HG03175 (cell line): ENCODE results near the gene GSTA2.
"Not testable (repeated sequence)": the region's sequence is repeated elsewhere in the genome, so short reads cannot be mapped to it uniquely, and the experiment has no call there.

Experiments
- ATAC-seq: cut with Tn5 transposase; IDR thresholded peaks from one replicate; pipeline ENCODE4 v1.9.1; 2021; ENCODE audit warnings: mild to moderate bottlenecking, moderate library complexity; ENCODE audit not compliant: unreplicated experiment

The GSTA2 gene

DNA sequence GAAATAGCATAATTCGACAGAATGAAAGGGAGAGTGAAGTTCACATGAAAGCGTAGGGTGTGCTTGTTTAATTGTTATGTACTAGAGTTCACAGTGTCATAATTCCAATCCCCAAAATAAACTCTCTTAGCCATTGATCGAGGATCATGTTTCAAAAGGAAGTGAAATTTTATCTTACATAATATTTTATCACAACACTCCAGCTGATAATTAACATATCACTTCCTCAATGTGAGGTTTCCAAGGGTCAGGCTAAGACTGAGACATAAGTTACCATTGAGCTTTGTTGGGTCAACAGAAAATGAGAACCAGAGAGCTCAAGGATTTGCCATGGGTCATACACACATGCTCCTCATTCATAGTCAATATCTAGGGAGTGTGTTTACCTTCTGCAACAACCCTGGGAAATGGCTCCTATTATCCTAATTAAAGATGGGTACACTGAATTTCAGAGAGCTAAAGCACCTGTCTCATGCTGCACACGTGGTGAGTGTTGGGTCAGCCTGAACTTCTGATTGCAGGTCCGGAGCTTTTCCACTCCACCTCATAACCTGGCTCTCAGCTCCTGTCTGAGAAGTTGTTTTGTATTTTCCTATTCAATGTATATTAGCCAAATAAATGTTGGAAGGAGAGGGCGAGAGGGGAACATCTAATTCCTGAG lies 3.0 kb downstream of the GSTA2 start:
- no peak for ATAC-seq

DNA sequence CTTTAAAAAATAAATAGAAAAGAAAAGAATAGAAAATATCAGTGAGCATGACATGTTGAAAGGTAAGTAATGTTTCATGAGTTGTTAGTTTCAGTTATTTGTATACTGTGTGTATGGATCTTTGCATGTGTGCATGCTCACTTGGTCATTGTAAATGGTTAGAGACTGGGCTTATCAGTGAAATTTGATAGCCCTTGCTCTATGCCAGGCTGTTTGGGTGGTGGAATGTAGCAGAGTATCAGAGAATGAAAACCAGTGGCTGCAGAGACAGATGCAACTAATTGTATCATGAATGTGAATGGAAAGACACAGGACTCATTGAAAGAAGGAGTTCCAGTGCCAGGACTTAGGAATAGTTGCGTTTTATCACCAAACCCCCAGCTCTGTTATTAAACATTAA lies 4.2 kb downstream of the GSTA2 start:
- ATAC-seq: no peak

- ATAC-seq: not testable (repeated sequence)
Measured at GRCh38 chr6:52757651-52758338, 5.5 kb downstream of the GSTA2 start.

DNA sequence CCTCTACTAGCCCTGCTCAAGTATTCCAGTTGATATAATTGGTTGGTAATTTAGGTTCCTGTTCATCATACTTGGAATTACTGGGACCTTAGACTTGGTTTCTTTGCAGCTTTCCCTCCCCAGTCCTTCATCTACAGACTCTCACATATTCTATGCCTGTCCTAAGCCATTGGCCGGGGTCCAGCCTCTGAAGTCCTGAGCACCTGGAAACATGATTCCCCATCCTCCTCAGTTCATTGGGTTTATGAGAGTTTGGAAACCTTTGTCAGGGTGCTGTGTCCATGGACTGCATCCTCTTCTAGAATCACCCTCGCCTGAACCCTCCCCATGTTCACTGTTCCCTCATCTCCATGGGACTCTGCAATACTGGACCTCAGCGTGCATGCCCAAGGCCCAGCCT lies 8.8 kb downstream of the GSTA2 start:
- no peak for ATAC-seq

DNA sequence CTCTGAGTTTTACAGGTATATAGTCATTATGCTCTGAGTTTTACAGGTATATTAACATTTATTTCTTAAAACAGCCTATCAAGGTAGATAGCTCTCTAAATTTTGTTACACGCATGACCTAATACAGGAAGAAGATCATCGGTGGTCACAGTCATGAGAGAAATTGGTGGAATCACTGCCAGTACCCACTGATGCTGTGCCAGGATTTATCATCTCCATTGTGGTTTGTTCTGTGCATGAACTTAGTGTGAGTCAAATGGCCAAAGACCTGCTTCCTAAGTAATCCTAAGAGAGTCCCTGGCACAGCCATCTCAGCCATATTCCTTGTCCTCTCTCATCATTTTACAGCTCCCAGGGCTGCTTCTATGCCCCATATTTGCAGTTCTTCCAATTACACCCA lies 10.1 kb downstream of the GSTA2 start:
- not testable (repeated sequence) for ATAC-seq

DNA sequence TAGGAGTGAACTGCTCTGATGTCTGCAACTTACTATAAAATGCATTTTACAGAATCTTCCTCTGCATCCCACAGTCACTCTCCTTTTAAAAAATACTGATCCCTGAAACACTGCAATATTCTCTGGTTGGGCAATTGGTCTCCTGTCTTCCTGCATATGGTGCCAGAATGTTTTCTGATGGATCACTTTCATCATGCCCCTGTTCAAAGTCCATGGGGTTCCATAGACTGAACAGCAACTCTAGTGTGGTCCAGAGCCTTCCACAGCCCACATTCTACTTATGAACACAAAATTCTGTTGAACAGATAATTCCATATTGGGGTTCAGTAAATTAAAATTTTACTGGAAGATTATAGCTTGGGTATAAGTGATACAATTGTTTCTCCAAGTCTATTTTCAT lies 11.0 kb downstream of the GSTA2 start:
- ATAC-seq: no peak

- ATAC-seq: no peak
Measured at GRCh38 chr6:52749556-52750152, 13.6 kb downstream of the GSTA2 start.

DNA sequence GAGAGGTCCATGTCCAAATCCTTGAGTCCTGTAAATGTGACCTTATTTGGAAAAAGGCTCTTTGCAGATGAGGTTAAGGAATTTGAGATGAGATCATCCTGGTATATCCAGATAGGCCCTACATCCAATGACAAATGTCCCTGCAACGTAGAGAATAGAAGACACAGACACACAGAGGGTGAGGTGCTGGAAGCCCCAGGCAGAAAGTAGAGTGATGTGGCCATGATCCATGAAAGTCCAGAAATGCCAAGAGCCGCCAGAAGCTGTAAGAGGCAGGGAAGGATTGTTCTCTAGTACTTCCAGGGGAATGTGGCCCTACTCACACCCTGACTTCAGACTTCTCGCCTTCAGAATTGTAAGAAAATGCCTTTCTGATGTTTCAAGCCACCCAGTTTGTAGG lies 16.0 kb downstream of the GSTA2 start:
- not testable (repeated sequence) for ATAC-seq

- ATAC-seq: no peak
Measured at GRCh38 chr6:52746213-52746612, 17.1 kb downstream of the GSTA2 start.

GRCh38 chr6:52745764-52746201 lies 17.5 kb downstream of the GSTA2 start:
- ATAC-seq: no peak

- ATAC-seq: no peak
Measured at GRCh38 chr6:52741872-52742271, 21.4 kb downstream of the GSTA2 start.

GRCh38 chr6:52739627-52740026 lies 23.6 kb downstream of the GSTA2 start:
- ATAC-seq: no peak

- no peak for ATAC-seq
Measured at GRCh38 chr6:52739134-52739533, 24.1 kb downstream of the GSTA2 start.

DNA sequence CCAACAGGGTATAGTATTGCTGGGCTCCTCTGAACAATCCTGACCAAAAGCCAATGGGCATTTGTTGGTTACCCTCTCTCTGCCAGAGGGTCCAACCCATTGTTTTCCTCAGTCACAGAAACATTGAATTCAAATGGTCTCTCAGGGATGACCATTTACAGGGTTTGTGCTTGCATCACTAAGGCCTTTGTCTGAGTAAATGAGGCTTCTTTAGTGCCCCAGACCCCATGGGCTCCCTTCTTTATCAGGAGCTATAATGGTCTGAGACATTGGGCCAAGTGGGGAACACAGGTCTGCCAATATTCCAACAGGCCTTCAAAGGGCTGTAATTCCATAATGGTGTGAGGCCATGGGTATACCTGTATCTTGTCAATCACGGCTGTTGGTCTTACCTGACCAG lies 27.1 kb downstream of the GSTA2 start:
- no peak for ATAC-seq

- ATAC-seq: no peak
Measured at GRCh38 chr6:52735071-52735470, 28.2 kb downstream of the GSTA2 start.

GRCh38 chr6:52734072-52734471 lies 29.2 kb downstream of the GSTA2 start:
- no peak for ATAC-seq

DNA sequence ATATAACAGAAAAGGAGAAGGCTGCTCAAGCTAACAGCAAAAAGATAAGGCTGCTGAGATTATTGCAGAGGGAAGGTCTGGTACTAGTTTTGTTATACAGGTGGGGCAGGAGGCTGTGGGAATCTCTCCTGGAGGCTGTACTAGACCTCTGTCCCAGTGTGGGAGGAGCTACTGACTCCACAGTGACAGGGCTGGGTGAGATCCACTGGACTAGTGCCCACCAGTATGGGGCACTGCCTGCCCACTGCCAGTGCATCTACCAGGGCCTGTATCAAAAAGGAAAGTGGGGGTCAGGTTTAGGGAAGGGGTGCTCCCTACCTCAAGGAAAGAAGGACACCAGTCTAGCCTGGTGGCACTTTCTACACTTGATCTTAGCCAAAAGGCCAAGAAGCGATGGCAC lies 30.1 kb downstream of the GSTA2 start:
- ATAC-seq: no peak

DNA sequence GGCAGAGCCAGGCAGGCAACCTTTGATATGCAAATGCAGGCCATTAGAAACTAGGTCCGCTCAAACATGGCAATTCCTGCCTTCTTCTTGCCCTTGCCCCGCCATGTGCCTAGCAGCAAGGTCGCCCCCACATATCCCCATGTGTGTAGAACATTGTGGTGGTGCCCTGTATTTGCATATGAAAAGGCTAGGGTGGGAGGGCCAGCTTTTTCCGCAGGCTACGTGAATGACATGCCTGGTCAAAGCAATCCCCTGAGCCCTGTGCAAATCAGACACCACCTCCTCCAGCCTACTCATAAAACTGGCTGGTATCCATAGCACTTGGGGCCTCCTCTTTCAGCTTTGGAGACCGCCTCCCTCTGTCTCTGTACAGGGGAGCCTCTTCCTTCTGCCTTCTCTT lies 31.6 kb downstream of the GSTA2 start:
- ATAC-seq: no peak

GRCh38 chr6:52729576-52729975 lies 33.7 kb downstream of the GSTA2 start:
- ATAC-seq: no peak

DNA sequence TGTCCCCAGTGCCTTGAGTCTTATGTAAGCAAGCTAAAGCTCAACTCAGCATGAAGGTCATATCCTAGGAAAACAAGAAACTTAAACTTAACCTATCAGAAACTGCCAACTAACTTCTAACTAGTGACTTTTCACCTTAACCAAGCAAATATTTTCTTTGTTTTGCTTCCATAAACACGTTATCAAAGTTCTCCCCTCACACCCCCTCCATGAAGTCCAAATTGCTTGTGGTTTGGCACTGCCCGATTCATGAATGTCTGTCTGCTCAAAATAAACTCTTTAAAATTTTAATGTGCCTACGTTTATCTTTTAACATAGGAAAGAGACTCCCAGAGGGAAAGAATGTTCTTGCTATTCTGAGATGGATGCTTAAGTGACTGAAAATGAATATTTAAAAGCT lies 34.9 kb downstream of the GSTA2 start:
- ATAC-seq: no peak

DNA sequence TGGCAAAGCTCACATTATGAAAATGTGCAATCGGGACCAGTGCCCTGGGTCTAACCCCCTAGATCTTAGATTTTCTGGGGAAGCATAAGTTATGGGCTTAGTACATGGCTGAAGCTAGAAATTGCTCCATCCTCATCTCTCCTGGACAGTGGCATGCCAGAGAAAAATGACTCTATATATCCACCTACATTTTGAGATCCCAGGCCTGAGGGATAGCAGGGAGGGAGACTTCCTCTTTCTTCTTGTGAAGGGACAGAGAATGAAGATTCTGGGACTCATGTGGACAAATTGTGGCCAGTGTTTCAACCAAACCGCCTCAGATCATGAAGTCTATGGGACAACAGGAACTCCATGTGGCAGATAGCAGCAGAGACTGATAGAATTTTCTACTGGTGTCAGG lies 35.4 kb downstream of the GSTA2 start:
- ATAC-seq: no peak
